Heart left ventricle (tissue), 16 donors: Measurements from ENCODE around the gene GRIK1. TPM values are rescaled to one million over a fixed set of nuclear protein-coding genes. Genes with fewer than 3 reads are reported as not detected.

Experiments
- ATAC-seq, 4 donors: fragments of 200-7000 bp; cut with Tn5 transposase; one replicate each; pipeline ENCODE4 v1.9.1; 2020 to 2022; ENCODE audit warnings: moderate library complexity in 4 of 4, mild to moderate bottlenecking in 3 of 4, moderate number of reproducible peaks in 1 of 4
- DNase-seq, 5 donors: peaks; one replicate each; pipeline ENCODE4 v3.0.0-alpha.2; 2020
- H3K27ac ChIP-seq, 12 donors: fragments of 200-600 bp; sonication (generic) in 4 of 12; one replicate each; pipeline versions ENCODE4 v1.5.0 to v1.8.0; 2016 to 2022; ENCODE audit warnings: mild to moderate bottlenecking in 2 of 12
- H3K27me3 ChIP-seq, 9 donors: fragments of 200-600 bp; sonication (generic) in 2 of 9; one replicate each; pipeline versions ENCODE4 v1.5.1 to v1.8.0; 2016 to 2022; ENCODE audit warnings: mild to moderate bottlenecking in 3 of 9
- H3K36me3 ChIP-seq, 9 donors: fragments of 200-600 bp; sonication (generic) in 2 of 9; one replicate each; pipeline versions ENCODE4 v1.5.0 to v1.8.0; 2018 to 2022; ENCODE audit warnings: mild to moderate bottlenecking in 2 of 9
- H3K4me1 ChIP-seq, 12 donors: fragments of 200-600 bp; sonication (generic) in 4 of 12; one replicate each; pipeline versions ENCODE4 v1.5.0 to v1.8.0; 2016 to 2022; ENCODE audit warnings: mild to moderate bottlenecking in 3 of 12
- H3K4me3 ChIP-seq, 12 donors: fragments of 200-600 bp; sonication (generic) in 4 of 12; one replicate each; pipeline versions ENCODE4 v1.5.0 to v1.8.0; 2017 to 2022; ENCODE audit warnings: mild to moderate bottlenecking in 9 of 12, moderate library complexity in 4 of 12
- H3K9me3 ChIP-seq, 12 donors: fragments of 200-600 bp; sonication (generic) in 4 of 12; one replicate each; pipeline versions ENCODE4 v1.5.0 to v1.8.0; 2016 to 2022; ENCODE audit warnings: mild to moderate bottlenecking in 1 of 12
- POLR2A ChIP-seq, 2 donors: fragments of 450-650 bp; IDR thresholded peaks; one replicate each; pipeline ENCODE4 v1.6.1; 2017; ENCODE audit warnings: antibody characterized with exemption in 2 of 2, mild to moderate bottlenecking in 2 of 2, moderate library complexity in 2 of 2
- WGBS, 4 donors: extraction: QIAGEN DNeasy Blood & Tissue Kit in 2 of 4; methylation state at CpG; one replicate each; pipeline versions ENCODE4 v1.1.5 to v1.1.7; 2013 to 2018; 5-methylcytosine and 5-hydroxymethylcytosine counted together
- intact Hi-C, 10 donors: fragments of 100-400 bp; cut with DNase I; formaldehyde crosslinking; loops; one replicate each; pipeline versions ENCODE4 v1.11.1 to v1.14.2; 2022
- polyA plus RNA-seq, 2 donors: library from polyadenylated mRNA; stranded (reverse); fragments of 200-250 nt; gene quantifications; one replicate each; pipeline ENCODE4 v1.2.3, GENCODE V29; 2013
- total RNA-seq, 9 donors: library from RNA; depleted of rRNA in 2 of 9; stranded (reverse); fragments of >200 nt in 2 of 9; fragmentation: NEBNext Ultra II Directional in 3 of 9; extraction: Animal tissue kit (Norgen Biotek cat#: 25700) in 3 of 9; gene quantifications; one replicate each; pipeline versions ENCODE4 v1.1.0 to v1.2.4, GENCODE V29; 2016 to 2023
- TF ChIP-seq, protein P1 (sequence below), 12 donors: fragments of 200-600 bp; sonication (generic) in 4 of 12; IDR thresholded peaks; one replicate each; pipeline versions ENCODE4 v1.5.0 to v1.8.0; 2018 to 2022; ENCODE audit warnings: antibody characterized with exemption in 12 of 12, mild to moderate bottlenecking in 5 of 12
- donor health status: ischemic (EF 13 %, LVEDD 7.1; RV severe dilation, severe dysfunction).
- donor health status: healthy with polysubstance abuse.
- donor health status: DM: no; HTN: yes; CAD: no.
- donor health status: DM: no; HTN: no; CAD: no.
- donor health status: ischemic (EF 25% LVEDD 6.9; RV normal size, moderate dysfunction).
- donor health status: ischemic (EF 25% LVEDD 5.7; RV mildly dilated, moderate dysfunction).
- donor health status: healthy.
- donor health status: DM: yes; HTN: yes; CAD: no.
- donor health status: ischemic (EF 35%, LVEDD 5.7; RV mildly dilated, moderate dysfunction).
- donor health status: nonischemic (EF 11% LVEDD 7.7; RV severe dilation, severe dysfunction).
- donor health status: DM: yes; HTN: yes; CAD: no.
- donor health status: PGD.
- donor health status: ischemic (EF 29% LVEDD 5.4; RV normal size, mild dysfunction).
- donor health status: nonischemic (EF 23%, LVEDD 6.1; RV moderate dilation, normal function).

Gene GRIK1
- total and polyA plus RNA-seq, 11 donors, result 0.12 TPM; not detected in 10

DNA sequence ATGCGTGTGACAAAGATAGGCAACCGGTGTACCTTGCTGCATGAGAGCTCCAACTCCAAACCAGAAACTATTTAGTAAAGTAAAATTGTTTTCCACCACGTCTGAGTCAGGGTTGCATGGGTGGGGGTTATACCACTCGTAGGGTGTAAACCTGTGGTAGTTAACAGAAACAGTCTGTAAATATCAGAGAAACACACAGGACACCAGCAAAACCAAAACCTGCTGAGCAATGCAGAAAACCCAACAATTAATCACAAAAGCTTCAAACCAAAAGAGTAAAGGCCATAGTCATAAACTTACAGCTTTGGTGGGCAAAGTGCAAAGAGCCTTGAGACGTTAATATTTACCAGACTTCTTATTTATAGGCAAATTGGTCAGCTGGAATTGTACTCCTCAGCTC is 358.4 kb downstream of the GRIK1 start:
- no peaks in the 10 kb centered on the region for H3K4me1 ChIP-seq
- no peaks in the 10 kb centered on the region for H3K27me3 ChIP-seq
- H3K27ac ChIP-seq, result no peak overlapping the region
- TF ChIP-seq, protein P1, sequence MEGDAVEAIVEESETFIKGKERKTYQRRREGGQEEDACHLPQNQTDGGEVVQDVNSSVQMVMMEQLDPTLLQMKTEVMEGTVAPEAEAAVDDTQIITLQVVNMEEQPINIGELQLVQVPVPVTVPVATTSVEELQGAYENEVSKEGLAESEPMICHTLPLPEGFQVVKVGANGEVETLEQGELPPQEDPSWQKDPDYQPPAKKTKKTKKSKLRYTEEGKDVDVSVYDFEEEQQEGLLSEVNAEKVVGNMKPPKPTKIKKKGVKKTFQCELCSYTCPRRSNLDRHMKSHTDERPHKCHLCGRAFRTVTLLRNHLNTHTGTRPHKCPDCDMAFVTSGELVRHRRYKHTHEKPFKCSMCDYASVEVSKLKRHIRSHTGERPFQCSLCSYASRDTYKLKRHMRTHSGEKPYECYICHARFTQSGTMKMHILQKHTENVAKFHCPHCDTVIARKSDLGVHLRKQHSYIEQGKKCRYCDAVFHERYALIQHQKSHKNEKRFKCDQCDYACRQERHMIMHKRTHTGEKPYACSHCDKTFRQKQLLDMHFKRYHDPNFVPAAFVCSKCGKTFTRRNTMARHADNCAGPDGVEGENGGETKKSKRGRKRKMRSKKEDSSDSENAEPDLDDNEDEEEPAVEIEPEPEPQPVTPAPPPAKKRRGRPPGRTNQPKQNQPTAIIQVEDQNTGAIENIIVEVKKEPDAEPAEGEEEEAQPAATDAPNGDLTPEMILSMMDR (IDR thresholded peaks at IDR 0.05), result no peak
- no peak for TF ChIP-seq POLR2A (IDR thresholded peaks at IDR 0.05)
- no peaks in the 10 kb centered on the region for H3K36me3 ChIP-seq
- no peaks in the 10 kb centered on the region for H3K9me3 ChIP-seq
- ATAC-seq (no peak), DNase-seq (no peak)
- H3K4me3 ChIP-seq, result no peak overlapping the region
- intact Hi-C loops, result no loop called here
- 90 to 94% (median 91%) methylated on average over 5 of the region's 5 CpGs for WGBS, 4 donors

DNA sequence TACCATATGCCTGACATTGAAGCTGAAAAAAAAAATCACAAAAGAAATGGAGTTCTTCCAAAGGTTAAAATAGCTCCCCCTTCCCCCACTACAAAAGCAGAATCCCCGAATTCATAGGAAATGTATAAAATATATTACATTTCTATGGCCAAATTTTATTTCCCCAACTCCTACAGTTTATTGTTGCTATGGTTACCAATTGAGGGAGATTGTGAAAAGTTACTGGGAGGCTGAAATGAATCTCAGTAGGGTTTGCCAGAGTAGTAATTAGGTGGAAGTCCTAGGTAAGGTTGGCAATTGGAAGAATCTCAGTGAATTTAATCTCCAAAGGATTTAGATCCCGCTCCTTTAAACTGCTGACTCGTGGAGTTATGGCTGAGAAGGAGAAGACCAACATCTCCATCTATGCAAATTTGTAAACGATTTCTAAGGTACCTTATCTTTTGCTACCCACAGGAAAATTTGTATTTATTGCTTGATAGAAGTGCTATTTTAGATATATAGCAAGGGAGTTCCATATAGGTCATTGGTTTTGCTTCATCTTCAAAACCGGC is 359.0 kb downstream of the GRIK1 start:
- no peaks in the 10 kb centered on the region for H3K9me3 ChIP-seq
- TF ChIP-seq, protein P1 (IDR thresholded peaks at IDR 0.05), result no peak
- TF ChIP-seq POLR2A (IDR thresholded peaks at IDR 0.05), result no peak
- no peaks in the 10 kb centered on the region for H3K36me3 ChIP-seq
- DNase-seq (no peak), ATAC-seq (no peak)
- H3K27me3 ChIP-seq, result no peaks in the 10 kb centered on the region
- H3K4me1 ChIP-seq, result no peaks in the 10 kb centered on the region
- intact Hi-C loops, result no loop called here
- no peak overlapping the region for H3K4me3 ChIP-seq
- H3K27ac ChIP-seq, result no peak overlapping the region
- WGBS, 4 donors, result 91 to 95% (median 94%) methylated on average over 5 of the region's 5 CpGs

DNA sequence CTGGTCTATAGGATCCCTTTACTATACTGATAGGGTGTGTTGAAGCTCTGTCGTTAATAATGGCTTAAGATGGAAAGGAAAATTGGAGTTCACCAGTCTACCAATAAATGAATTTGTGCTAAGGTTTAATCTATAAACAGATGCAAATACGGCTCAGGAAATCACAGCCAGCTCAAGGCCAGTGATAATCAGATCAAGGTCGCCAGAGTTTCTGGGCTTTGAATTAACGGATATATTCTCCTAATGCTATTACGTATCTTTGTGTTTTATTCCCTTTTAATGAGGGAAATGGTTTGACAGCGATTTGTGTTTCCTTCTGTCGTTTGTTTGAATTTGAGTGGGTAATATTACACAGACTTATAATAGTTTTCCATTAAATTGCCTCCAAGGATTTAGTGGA is 361.5 kb downstream of the GRIK1 start:
- H3K27ac ChIP-seq, result no peak overlapping the region
- H3K4me1 ChIP-seq, result no peaks in the 10 kb centered on the region
- intact Hi-C loops, result no loop called here
- no peaks in the 10 kb centered on the region for H3K36me3 ChIP-seq
- H3K4me3 ChIP-seq, result no peak overlapping the region
- TF ChIP-seq, protein P1 (IDR thresholded peaks at IDR 0.05), result no peak
- no peak for TF ChIP-seq POLR2A (IDR thresholded peaks at IDR 0.05)
- ATAC-seq (no peak), DNase-seq (no peak)
- H3K9me3 ChIP-seq, result no peaks in the 10 kb centered on the region
- 67 to 77% (median 70%) methylated on average over 7 of the region's 7 CpGs for WGBS, 4 donors
- no peaks in the 10 kb centered on the region for H3K27me3 ChIP-seq

DNA sequence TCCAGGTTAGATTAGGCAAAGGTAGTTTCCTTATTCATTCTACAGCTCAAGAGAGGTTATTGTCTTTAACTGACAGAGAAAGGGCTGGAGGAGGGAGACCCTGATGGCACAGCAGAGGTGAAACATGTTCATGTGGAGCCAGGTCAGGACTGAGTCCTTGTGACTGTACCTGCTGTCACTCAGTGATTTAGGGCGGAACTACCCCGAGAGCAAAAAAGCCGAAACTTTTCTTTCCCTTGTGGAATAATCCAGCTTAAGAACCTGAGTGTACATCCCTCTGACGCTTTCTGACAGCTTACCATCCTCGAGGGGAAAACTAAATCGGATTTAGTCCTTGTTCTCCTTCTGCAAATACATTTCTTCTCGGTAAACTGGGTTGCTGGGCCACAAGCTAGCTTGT is 367.8 kb downstream of the GRIK1 start:
- TF ChIP-seq, protein P1 (IDR thresholded peaks at IDR 0.05), result no peak
- no peak for TF ChIP-seq POLR2A (IDR thresholded peaks at IDR 0.05)
- WGBS, 4 donors, result 85 to 91% (median 90%) methylated on average over 7 of the region's 7 CpGs
- intact Hi-C loops, result no loop called here
- Histone ChIP-seq H3K9me3 (no peaks in the 10 kb centered on the region), H3K4me3 (no peak overlapping the region), H3K4me1 (no peaks in the 10 kb centered on the region), H3K27me3 (no peaks in the 10 kb centered on the region), H3K27ac (no peak overlapping the region), H3K36me3 (no peaks in the 10 kb centered on the region)
- DNase-seq (no peak), ATAC-seq (no peak)
